ENCODE measurements around the gene PAPSS2. TPM values are rescaled to one million over a fixed set of nuclear protein-coding genes. Genes with fewer than 3 reads are reported as not detected.

The PAPSS2 gene
- total RNA-seq, 1 experiment from 2014 or later: 14.6 TPM

DNA sequence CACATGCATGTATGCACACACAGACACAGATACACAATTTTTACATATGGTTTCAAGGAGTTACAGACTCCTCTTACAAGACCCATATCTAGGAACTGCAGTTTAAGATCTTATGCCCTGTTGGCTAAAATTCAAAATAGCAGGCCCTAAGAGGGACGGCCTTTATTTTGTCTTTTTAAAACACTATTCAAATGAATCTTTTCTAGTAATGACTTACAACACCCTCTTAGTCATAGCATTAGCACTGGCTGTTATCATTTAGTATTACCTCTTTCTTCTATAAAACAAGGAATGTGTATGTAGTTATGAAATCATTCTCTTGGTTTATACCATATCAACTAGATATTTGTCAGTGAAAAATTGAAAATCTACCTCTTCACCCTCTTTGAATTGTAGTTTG lies 15.3 kb downstream of the PAPSS2 start:
- no peak for ATAC-seq
- Histone ChIP-seq H3K36me3 (ENCODE audit: control insufficient read depth in 1 of 2, insufficient read depth in 2 of 2, low read length in 2 of 2) (no peaks in the 10 kb centered on the region), H2AFZ (ENCODE audit: low read depth, low read length, poor library complexity, severe bottlenecking) (no peak overlapping the region), H3K27me3 (ENCODE audit: insufficient read depth, low read length) (no peaks in the 10 kb centered on the region), H3K9ac (ENCODE audit: low read length) (no peak overlapping the region), H3K4me3 (replicated peaks in 1 of 2; ENCODE audit: low read depth in 1 of 2, low read length in 2 of 2) (no peak overlapping the region), H3K27ac (ENCODE audit: low read depth, low read length) (no peak overlapping the region), H3K9me3 (ENCODE audit: control insufficient read depth in 1 of 2, insufficient read depth in 1 of 2, low read depth in 1 of 2, low read length in 2 of 2) (no peaks in the 10 kb centered on the region), H3K4me1 (ENCODE audit: control insufficient read depth in 1 of 2, insufficient read depth in 2 of 2, low read length in 2 of 2) (peaks cover 7 to 12% of the 10 kb centered on the region in 2 experiments), H3K4me2 (ENCODE audit: low read length) (no peak overlapping the region), H3K9me2 (ENCODE audit: insufficient read depth) (no peaks in the 10 kb centered on the region), H3K79me2 (ENCODE audit: insufficient read depth, low read length) (no peaks in the 10 kb centered on the region), H4K20me1 (ENCODE audit: insufficient read depth) (no peaks in the 10 kb centered on the region)
- no TSS peak for BruUV-seq (replicated peaks)
- ChIA-PET RAD21 (ENCODE audit: low non-redundant PET in 1 of 2, low total read pairs in 2 of 2, uncharacterized antibody in 2 of 2, unreplicated experiment in 2 of 2) (no interaction called here), CTCF (no interaction called here), POLR2A (no interaction called here)
- intact Hi-C loops (cut with micrococcal nuclease): no loop called here
- DNase-seq (ENCODE audit: low read depth, low spot score): no peak
- TF ChIP-seq FOSL1 (IDR thresholded peaks at IDR 0.05; ENCODE audit: low read depth) (no peak), ELF1 (IDR thresholded peaks at IDR 0.05; ENCODE audit: borderline replicate concordance, low read depth) (no peak), ZNF274 (IDR thresholded peaks at IDR 0.05; ENCODE audit: low read depth, low read length) (no peak), ZFX (IDR thresholded peaks at IDR 0.05) (no peak), CBX3 (IDR thresholded peaks at IDR 0.05; ENCODE audit: low read depth) (no peak), SRF (IDR thresholded peaks at IDR 0.05; ENCODE audit: low read depth) (no peak), POLR2A (IDR thresholded peaks at IDR 0.05; ENCODE audit: borderline replicate concordance, extremely low read depth, insufficient read depth, insufficient read length) (no peak), EZH2 (IDR thresholded peaks at IDR 0.05) (no peak)
- TF ChIP-seq, protein P1, sequence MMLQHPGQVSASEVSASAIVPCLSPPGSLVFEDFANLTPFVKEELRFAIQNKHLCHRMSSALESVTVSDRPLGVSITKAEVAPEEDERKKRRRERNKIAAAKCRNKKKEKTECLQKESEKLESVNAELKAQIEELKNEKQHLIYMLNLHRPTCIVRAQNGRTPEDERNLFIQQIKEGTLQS (IDR thresholded peaks at IDR 0.05): no peak

DNA sequence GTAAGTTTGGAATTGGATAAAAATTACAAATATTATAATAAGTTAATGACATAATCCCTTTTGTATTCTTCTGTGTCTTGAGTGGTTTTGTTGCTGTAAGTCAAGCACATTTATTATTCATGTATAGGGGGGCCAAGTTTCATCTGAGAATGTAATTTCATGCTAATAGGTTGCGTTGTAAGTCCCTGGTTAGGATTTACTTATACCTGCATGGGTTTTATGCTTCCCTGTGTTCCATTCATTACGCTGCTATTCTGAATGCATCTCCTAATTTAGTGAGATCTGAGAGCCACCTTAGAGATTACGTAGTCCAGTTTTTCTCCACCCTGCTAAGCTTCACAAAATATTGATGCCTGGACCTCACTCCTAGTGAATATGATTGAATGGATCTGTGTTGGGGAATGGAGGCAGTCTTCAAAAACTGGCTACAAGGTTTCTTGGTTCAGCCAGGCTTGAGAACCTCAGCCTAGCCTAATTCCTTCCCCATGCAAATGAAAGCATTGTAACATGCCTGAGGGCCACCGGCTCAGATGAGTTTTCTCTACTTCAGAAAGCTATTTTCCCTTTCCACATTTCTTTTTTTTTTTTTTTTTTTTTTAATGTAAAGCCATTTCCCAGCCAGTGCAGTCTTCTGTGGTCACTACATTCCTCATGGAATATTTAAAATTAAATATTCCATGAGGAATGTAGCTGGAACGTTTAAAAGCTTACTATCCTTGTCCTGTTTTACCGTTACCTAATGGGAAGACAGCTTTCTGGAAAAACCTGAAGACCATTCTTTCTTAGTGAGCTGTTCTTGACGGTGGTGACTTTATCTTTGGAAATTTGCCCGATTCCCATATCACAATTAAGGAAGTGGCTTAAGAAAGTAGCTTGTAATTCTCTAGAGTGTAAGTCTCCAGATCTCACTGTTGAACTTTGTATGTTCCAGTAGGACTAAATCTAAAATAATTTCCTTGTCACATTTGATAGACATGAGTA lies 16.0 kb downstream of the PAPSS2 start:
- no peak overlapping the region for H3K27ac ChIP-seq (ENCODE audit: low read depth, low read length)
- CTCF ChIA-PET: no interaction called here
- H3K4me2 ChIP-seq (ENCODE audit: low read length): peak overlapping the region; percentile 29; the same call in 1 of the 2 replicates
- no peaks in the 10 kb centered on the region for H3K27me3 ChIP-seq (ENCODE audit: insufficient read depth, low read length)
- POLR2A ChIA-PET: no interaction called here
- H3K79me2 ChIP-seq (ENCODE audit: insufficient read depth, low read length): no peaks in the 10 kb centered on the region
- no peaks in the 10 kb centered on the region for H3K36me3 ChIP-seq (ENCODE audit: control insufficient read depth in 1 of 2, insufficient read depth in 2 of 2, low read length in 2 of 2)
- no peaks in the 10 kb centered on the region for H4K20me1 ChIP-seq (ENCODE audit: insufficient read depth)
- H3K9me3 ChIP-seq (ENCODE audit: control insufficient read depth in 1 of 2, insufficient read depth in 1 of 2, low read depth in 1 of 2, low read length in 2 of 2): no peaks in the 10 kb centered on the region
- TF ChIP-seq CEBPB (IDR thresholded peaks at IDR 0.05; ENCODE audit: low read depth) (no peak), CBX3 (IDR thresholded peaks at IDR 0.05; ENCODE audit: low read depth) (no peak), FOSL1 (IDR thresholded peaks at IDR 0.05; ENCODE audit: low read depth) (peak; percentile 7; the same call in 1 of the 2 replicates), RAD21 (IDR thresholded peaks at IDR 0.05; ENCODE audit: low read depth) (no peak), SIN3A (IDR thresholded peaks at IDR 0.05; ENCODE audit: low read depth) (no peak), SP1 (IDR thresholded peaks at IDR 0.05; ENCODE audit: low read depth) (no peak), EGR1 (IDR thresholded peaks at IDR 0.05; ENCODE audit: low read depth) (no peak), ZFX (IDR thresholded peaks at IDR 0.05) (no peak)
- TF ChIP-seq, protein P2, sequence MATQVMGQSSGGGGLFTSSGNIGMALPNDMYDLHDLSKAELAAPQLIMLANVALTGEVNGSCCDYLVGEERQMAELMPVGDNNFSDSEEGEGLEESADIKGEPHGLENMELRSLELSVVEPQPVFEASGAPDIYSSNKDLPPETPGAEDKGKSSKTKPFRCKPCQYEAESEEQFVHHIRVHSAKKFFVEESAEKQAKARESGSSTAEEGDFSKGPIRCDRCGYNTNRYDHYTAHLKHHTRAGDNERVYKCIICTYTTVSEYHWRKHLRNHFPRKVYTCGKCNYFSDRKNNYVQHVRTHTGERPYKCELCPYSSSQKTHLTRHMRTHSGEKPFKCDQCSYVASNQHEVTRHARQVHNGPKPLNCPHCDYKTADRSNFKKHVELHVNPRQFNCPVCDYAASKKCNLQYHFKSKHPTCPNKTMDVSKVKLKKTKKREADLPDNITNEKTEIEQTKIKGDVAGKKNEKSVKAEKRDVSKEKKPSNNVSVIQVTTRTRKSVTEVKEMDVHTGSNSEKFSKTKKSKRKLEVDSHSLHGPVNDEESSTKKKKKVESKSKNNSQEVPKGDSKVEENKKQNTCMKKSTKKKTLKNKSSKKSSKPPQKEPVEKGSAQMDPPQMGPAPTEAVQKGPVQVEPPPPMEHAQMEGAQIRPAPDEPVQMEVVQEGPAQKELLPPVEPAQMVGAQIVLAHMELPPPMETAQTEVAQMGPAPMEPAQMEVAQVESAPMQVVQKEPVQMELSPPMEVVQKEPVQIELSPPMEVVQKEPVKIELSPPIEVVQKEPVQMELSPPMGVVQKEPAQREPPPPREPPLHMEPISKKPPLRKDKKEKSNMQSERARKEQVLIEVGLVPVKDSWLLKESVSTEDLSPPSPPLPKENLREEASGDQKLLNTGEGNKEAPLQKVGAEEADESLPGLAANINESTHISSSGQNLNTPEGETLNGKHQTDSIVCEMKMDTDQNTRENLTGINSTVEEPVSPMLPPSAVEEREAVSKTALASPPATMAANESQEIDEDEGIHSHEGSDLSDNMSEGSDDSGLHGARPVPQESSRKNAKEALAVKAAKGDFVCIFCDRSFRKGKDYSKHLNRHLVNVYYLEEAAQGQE (IDR thresholded peaks at IDR 0.05; ENCODE audit: low read depth): no peak
- no peak overlapping the region for H2AFZ ChIP-seq (ENCODE audit: low read depth, low read length, poor library complexity, severe bottlenecking)
- no peak for ATAC-seq
- H3K9me2 ChIP-seq (ENCODE audit: insufficient read depth): no peaks in the 10 kb centered on the region
- no TSS peak for BruUV-seq (replicated peaks)
- DNase-seq (ENCODE audit: low read depth, low spot score): no peak
- RAD21 ChIA-PET (ENCODE audit: low non-redundant PET in 1 of 2, low total read pairs in 2 of 2, uncharacterized antibody in 2 of 2, unreplicated experiment in 2 of 2): no interaction called here
- intact Hi-C loops (cut with micrococcal nuclease): no loop called here
- H3K4me3 ChIP-seq (replicated peaks in 1 of 2; ENCODE audit: low read depth in 1 of 2, low read length in 2 of 2): no peak overlapping the region
- no peak overlapping the region for H3K9ac ChIP-seq (ENCODE audit: low read length)
- peaks cover 7 to 12% of the 10 kb centered on the region in 2 experiments for H3K4me1 ChIP-seq (ENCODE audit: control insufficient read depth in 1 of 2, insufficient read depth in 2 of 2, low read length in 2 of 2)
